GM19372 (cell line): Measurements from ENCODE around the gene PTPN7.
"Not testable (repeated sequence)": the region's sequence is repeated elsewhere in the genome, so short reads cannot be mapped to it uniquely, and the experiment has no call there.

ENCODE experiments used
- ATAC-seq: cut with Tn5 transposase; IDR thresholded peaks from one replicate; pipeline ENCODE4 v1.9.1; 2021; ENCODE audit warnings: mild to moderate bottlenecking, low read depth, moderate library complexity; ENCODE audit not compliant: unreplicated experiment

PTPN7 gene

GRCh38 chr1:202111589-202111988 is 48.8 kb downstream of the PTPN7 start:
- ATAC-seq, result not testable (repeated sequence)

- ATAC-seq, result no peak
These were observed 49.4 kb downstream of the PTPN7 start for GRCh38 chr1:202110977-202111376.

GRCh38 chr1:202107801-202108731 is 52.3 kb downstream of the PTPN7 start:
- ATAC-seq, result no peak

- ATAC-seq, result no peak
These were observed 53.1 kb downstream of the PTPN7 start for GRCh38 chr1:202107321-202107761.

GRCh38 chr1:202106340-202107254 is 53.8 kb downstream of the PTPN7 start:
- no peak for ATAC-seq

- no peak for ATAC-seq
These were observed 54.6 kb downstream of the PTPN7 start for GRCh38 chr1:202105571-202106339.

- no peak for ATAC-seq
These were observed 56.3 kb downstream of the PTPN7 start for GRCh38 chr1:202104073-202104472.

- ATAC-seq, result no peak
These were observed 59.2 kb downstream of the PTPN7 start for GRCh38 chr1:202101184-202101583.
